Mucosa of stomach (tissue), 1 donor: ENCODE measurements around the gene ITGAX.

ENCODE experiments used
- H3K27me3 ChIP-seq: one replicate; pipeline ENCODE4 v1.7.0; 2013; ENCODE audit warnings: mild to moderate bottlenecking, low read length; ENCODE audit not compliant: control insufficient read depth, insufficient read depth
- H3K36me3 ChIP-seq: one replicate; pipeline ENCODE4 v1.7.0; 2013; ENCODE audit warnings: low read length; ENCODE audit not compliant: control insufficient read depth, insufficient read depth
- H3K4me1 ChIP-seq: one replicate; pipeline ENCODE4 v1.7.0; 2013; ENCODE audit warnings: mild to moderate bottlenecking, low read length; ENCODE audit not compliant: control insufficient read depth, insufficient read depth
- H3K4me3 ChIP-seq: one replicate; pipeline ENCODE4 v1.7.0; 2013; ENCODE audit warnings: low read length
- H3K9ac ChIP-seq: one replicate; pipeline ENCODE4 v1.7.0; 2013; ENCODE audit warnings: mild to moderate bottlenecking, low read length, moderate library complexity
- H3K9me3 ChIP-seq: one replicate; pipeline ENCODE4 v1.7.0; 2013; ENCODE audit warnings: mild to moderate bottlenecking, low read length, moderate library complexity; ENCODE audit not compliant: control insufficient read depth
- donor health status: Pancreatic carcinoma.

ITGAX gene

GRCh38 chr16:31365131-31365865 is 10.3 kb downstream of the ITGAX start:
- Histone ChIP-seq H3K4me3 (no peak overlapping the region), H3K27me3 (no peaks in the 10 kb centered on the region), H3K9me3 (no peaks in the 10 kb centered on the region), H3K9ac (no peak overlapping the region), H3K4me1 (no peaks in the 10 kb centered on the region), H3K36me3 (no peaks in the 10 kb centered on the region)

- no peaks in the 10 kb centered on the region for H3K36me3 ChIP-seq
- H3K9me3 ChIP-seq, result no peaks in the 10 kb centered on the region
- no peaks in the 10 kb centered on the region for H3K4me1 ChIP-seq
- no peak overlapping the region for H3K4me3 ChIP-seq
- H3K27me3 ChIP-seq, result no peaks in the 10 kb centered on the region
- H3K9ac ChIP-seq, result no peak overlapping the region
Measured at GRCh38 chr16:31367853-31368252, 12.9 kb downstream of the ITGAX start.

DNA sequence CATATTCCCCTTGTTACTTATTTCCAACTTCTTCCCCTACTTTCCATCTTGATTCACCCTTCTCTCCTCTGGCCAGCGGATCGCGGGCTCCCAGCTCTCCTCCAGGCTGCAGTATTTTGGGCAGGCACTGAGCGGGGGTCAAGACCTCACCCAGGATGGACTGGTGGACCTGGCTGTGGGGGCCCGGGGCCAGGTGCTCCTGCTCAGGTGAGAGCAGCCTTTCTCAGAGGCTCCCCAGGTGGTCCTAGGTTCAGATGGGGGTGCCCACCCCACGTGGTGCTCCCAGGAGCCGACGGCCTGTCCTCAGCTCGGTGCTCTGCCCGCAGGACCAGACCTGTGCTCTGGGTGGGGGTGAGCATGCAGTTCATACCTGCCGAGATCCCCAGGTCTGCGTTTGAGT is 16.0 kb downstream of the ITGAX start:
- Histone ChIP-seq H3K9ac (no peak overlapping the region), H3K9me3 (no peaks in the 10 kb centered on the region), H3K4me3 (no peak overlapping the region), H3K27me3 (no peaks in the 10 kb centered on the region), H3K4me1 (no peaks in the 10 kb centered on the region), H3K36me3 (no peaks in the 10 kb centered on the region)

DNA sequence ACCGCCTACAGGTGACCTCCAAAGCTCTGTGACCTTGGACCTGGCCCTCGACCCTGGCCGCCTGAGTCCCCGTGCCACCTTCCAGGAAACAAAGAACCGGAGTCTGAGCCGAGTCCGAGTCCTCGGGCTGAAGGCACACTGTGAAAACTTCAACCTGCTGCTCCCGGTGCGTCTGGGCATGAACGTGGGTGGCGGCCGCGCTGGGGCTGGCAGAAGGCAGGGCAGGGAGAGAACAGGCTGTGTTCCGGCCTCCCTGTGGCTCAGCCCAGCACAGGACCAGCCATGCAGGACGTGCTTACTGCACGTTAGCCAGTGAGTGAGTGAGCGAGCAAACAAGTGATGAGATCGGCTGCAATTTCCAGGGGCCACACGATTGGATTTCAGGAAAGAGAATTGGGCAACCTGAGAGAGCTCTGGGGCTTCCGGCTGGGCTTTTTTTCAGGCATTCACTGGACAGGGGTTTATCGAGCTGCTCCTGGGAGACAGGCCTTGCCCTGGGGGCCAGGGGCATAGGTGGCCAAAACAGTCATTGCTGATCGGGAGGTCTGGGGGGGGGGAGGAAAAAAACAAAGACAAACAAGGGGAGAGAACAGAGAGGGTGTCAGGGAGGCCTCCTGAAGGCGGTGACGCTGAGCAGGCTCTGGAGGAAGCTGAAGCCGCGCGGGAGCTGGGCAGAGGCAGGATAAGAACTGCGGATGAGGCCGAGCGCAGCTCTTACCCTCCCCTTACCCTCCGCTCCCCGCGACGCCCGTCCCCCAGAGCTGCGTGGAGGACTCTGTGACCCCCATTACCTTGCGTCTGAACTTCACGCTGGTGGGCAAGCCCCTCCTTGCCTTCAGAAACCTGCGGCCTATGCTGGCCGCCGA is 16.9 kb downstream of the ITGAX start:
- Histone ChIP-seq H3K36me3 (no peaks in the 10 kb centered on the region), H3K4me1 (no peaks in the 10 kb centered on the region), H3K9me3 (no peaks in the 10 kb centered on the region), H3K27me3 (no peaks in the 10 kb centered on the region), H3K4me3 (no peak overlapping the region), H3K9ac (no peak overlapping the region)

GRCh38 chr16:31373235-31373634 is 18.3 kb downstream of the ITGAX start:
- H3K9me3 ChIP-seq, result no peaks in the 10 kb centered on the region
- no peak overlapping the region for H3K9ac ChIP-seq
- no peaks in the 10 kb centered on the region for H3K36me3 ChIP-seq
- no peak overlapping the region for H3K4me3 ChIP-seq
- H3K4me1 ChIP-seq, result no peaks in the 10 kb centered on the region
- no peaks in the 10 kb centered on the region for H3K27me3 ChIP-seq

- Histone ChIP-seq H3K36me3 (no peaks in the 10 kb centered on the region), H3K9ac (no peak overlapping the region), H3K27me3 (no peaks in the 10 kb centered on the region), H3K9me3 (no peaks in the 10 kb centered on the region), H3K4me3 (no peak overlapping the region), H3K4me1 (no peaks in the 10 kb centered on the region)
Measured at GRCh38 chr16:31375231-31375630, 20.3 kb downstream of the ITGAX start.

DNA sequence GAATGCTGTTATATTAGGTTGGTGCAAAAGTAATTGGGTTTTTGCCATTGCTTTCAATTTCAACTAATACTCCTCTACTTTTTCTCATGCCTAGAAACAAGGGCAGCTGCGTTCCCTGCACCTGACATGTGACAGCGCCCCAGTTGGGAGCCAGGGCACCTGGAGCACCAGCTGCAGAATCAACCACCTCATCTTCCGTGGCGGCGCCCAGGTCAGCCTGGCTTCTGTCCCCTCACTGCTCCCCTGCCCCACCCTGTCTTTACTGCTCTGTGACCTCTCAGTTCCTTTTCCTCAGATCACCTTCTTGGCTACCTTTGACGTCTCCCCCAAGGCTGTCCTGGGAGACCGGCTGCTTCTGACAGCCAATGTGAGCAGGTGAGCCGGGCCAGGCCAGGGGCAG is 21.7 kb downstream of the ITGAX start:
- H3K4me1 ChIP-seq, result no peaks in the 10 kb centered on the region
- no peaks in the 10 kb centered on the region for H3K9me3 ChIP-seq
- no peaks in the 10 kb centered on the region for H3K36me3 ChIP-seq
- H3K9ac ChIP-seq, result no peak overlapping the region
- H3K27me3 ChIP-seq, result no peaks in the 10 kb centered on the region
- H3K4me3 ChIP-seq, result no peak overlapping the region

DNA sequence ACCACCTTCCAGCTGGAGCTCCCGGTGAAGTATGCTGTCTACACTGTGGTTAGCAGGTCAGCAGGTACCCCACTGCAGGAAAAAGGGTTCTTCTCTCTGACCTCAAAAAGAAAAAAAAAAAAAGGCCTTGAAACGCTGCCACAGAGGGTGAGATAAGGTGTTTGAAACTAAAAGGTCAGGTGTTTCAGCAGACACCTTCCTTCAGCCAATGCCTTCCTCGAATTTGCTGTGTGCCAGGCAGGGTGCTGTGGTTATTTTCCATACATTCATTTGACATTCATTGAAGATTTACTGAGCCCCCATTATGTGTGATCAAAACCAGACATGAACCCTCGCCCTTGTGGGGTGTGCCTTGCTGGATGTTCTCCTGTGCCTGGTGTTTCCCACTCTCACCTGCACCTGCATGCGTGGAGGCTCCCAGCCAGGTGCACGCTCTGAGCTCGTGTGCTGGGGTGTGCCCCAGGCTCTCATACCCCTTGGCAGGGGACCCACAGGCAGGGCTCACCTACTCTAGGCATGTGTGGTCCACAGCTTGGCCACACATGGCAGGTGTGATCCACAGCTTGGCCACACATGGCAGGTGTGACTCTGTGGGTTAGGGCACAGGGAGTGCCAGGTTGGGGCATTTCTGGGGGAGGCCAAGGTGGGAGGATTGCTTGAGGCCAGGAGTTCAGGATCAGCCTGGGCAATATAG is 22.4 kb downstream of the ITGAX start:
- Histone ChIP-seq H3K4me1 (no peaks in the 10 kb centered on the region), H3K36me3 (no peaks in the 10 kb centered on the region), H3K27me3 (no peaks in the 10 kb centered on the region), H3K9ac (no peak overlapping the region), H3K4me3 (no peak overlapping the region), H3K9me3 (no peaks in the 10 kb centered on the region)

GRCh38 chr16:31380201-31380600 is 25.2 kb downstream of the ITGAX start:
- no peaks in the 10 kb centered on the region for H3K36me3 ChIP-seq
- H3K9ac ChIP-seq, result no peak overlapping the region
- H3K4me3 ChIP-seq, result no peak overlapping the region
- no peaks in the 10 kb centered on the region for H3K27me3 ChIP-seq
- H3K9me3 ChIP-seq, result no peaks in the 10 kb centered on the region
- no peaks in the 10 kb centered on the region for H3K4me1 ChIP-seq

- H3K4me1 ChIP-seq, result no peaks in the 10 kb centered on the region
- no peaks in the 10 kb centered on the region for H3K9me3 ChIP-seq
- no peak overlapping the region for H3K9ac ChIP-seq
- H3K36me3 ChIP-seq, result no peaks in the 10 kb centered on the region
- H3K4me3 ChIP-seq, result no peak overlapping the region
- H3K27me3 ChIP-seq, result no peaks in the 10 kb centered on the region
Measured at GRCh38 chr16:31382485-31383161, 27.6 kb downstream of the ITGAX start.

DNA sequence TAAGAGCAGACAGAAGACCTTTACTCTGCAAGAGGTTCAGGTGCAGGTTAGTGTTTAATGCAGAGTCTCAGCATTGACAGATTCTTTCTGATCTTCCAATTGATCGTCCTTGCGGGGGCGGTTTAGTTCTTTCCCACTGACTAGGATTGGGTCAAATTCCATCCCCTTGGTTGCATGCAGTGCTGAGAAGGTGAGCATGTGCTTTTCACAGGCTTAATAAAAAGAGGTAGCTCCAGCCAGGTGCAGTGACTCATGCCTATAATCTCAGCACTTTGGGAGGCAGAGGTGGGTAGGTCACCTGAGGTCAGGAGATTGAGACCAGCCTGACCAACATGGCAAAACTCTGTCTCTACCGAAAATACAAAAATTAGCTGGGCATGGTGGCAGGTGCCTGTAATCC is 30.7 kb downstream of the ITGAX start:
- Histone ChIP-seq H3K4me3 (no peak overlapping the region), H3K27me3 (no peaks in the 10 kb centered on the region), H3K4me1 (no peaks in the 10 kb centered on the region), H3K36me3 (no peaks in the 10 kb centered on the region), H3K9ac (no peak overlapping the region), H3K9me3 (no peaks in the 10 kb centered on the region)
